SK-N-SH (cell line): Measurements from ENCODE around the gene COG2.

Experiments used
- EP300 ChIP-seq, 2 experiments: IDR thresholded peaks; 2 replicates each; pipeline versions ENCODE4 v1.4.0 to v1.6.1; 2012; ENCODE audit warnings: borderline replicate concordance in 1 of 2, low read depth in 1 of 2, low read length in 1 of 2
- EZH2phosphoT487 ChIP-seq: fragments of 200-600 bp; sonication (generic); IDR thresholded peaks from 2 replicates; pipeline ENCODE4 v1.6.1; 2017; ENCODE audit warnings: low read depth, mixed run types, mild to moderate bottlenecking, antibody characterized with exemption, moderate library complexity, borderline replicate concordance
- GATA2 ChIP-seq: sonication (generic); formaldehyde crosslinking; IDR thresholded peaks from 2 replicates; pipeline ENCODE4 v1.5.0; 2020; ENCODE audit warnings: mild to moderate bottlenecking, missing genetic modification reagents
- NRF1 ChIP-seq: IDR thresholded peaks from 2 replicates; pipeline ENCODE4 v1.6.1; 2012; ENCODE audit warnings: low read depth, mild to moderate bottlenecking, low read length
- POLR2AphosphoS5 ChIP-seq: IDR thresholded peaks from 2 replicates; pipeline ENCODE4 v1.6.1; 2012; ENCODE audit warnings: low read depth, low read length
- RAD21 ChIP-seq: IDR thresholded peaks from 2 replicates; pipeline ENCODE4 v1.6.1; 2012; ENCODE audit warnings: mild to moderate bottlenecking, low read length
- RFX5 ChIP-seq: IDR thresholded peaks from 2 replicates; pipeline ENCODE4 v1.6.1; 2012; ENCODE audit warnings: mild to moderate bottlenecking, improper control_type of control experiment, low read length
- TCF12 ChIP-seq: IDR thresholded peaks from 2 replicates; pipeline ENCODE4 v1.4.0; 2012
- YY1 ChIP-seq: IDR thresholded peaks from 2 replicates; pipeline ENCODE4 v1.4.0; 2012; ENCODE audit warnings: low read depth, mild to moderate bottlenecking
- TF ChIP-seq, protein P1 (sequence below): IDR thresholded peaks from 2 replicates; pipeline ENCODE4 v1.6.1; 2012; ENCODE audit warnings: mild to moderate bottlenecking, low read depth, low read length, moderate library complexity
- TF ChIP-seq, protein P2 (sequence below): fragments of 200-600 bp; sonication (generic); IDR thresholded peaks from 2 replicates; pipeline ENCODE4 v1.6.1; 2017; ENCODE audit warnings: antibody characterized with exemption, mild to moderate bottlenecking, moderate library complexity
- TF ChIP-seq, protein P3 (sequence below): IDR thresholded peaks from 2 replicates; pipeline ENCODE4 v1.4.0; 2012; ENCODE audit warnings: low read depth, borderline replicate concordance

- TF ChIP-seq, protein P1, sequence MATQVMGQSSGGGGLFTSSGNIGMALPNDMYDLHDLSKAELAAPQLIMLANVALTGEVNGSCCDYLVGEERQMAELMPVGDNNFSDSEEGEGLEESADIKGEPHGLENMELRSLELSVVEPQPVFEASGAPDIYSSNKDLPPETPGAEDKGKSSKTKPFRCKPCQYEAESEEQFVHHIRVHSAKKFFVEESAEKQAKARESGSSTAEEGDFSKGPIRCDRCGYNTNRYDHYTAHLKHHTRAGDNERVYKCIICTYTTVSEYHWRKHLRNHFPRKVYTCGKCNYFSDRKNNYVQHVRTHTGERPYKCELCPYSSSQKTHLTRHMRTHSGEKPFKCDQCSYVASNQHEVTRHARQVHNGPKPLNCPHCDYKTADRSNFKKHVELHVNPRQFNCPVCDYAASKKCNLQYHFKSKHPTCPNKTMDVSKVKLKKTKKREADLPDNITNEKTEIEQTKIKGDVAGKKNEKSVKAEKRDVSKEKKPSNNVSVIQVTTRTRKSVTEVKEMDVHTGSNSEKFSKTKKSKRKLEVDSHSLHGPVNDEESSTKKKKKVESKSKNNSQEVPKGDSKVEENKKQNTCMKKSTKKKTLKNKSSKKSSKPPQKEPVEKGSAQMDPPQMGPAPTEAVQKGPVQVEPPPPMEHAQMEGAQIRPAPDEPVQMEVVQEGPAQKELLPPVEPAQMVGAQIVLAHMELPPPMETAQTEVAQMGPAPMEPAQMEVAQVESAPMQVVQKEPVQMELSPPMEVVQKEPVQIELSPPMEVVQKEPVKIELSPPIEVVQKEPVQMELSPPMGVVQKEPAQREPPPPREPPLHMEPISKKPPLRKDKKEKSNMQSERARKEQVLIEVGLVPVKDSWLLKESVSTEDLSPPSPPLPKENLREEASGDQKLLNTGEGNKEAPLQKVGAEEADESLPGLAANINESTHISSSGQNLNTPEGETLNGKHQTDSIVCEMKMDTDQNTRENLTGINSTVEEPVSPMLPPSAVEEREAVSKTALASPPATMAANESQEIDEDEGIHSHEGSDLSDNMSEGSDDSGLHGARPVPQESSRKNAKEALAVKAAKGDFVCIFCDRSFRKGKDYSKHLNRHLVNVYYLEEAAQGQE: no peak
- TF ChIP-seq, protein P2, sequence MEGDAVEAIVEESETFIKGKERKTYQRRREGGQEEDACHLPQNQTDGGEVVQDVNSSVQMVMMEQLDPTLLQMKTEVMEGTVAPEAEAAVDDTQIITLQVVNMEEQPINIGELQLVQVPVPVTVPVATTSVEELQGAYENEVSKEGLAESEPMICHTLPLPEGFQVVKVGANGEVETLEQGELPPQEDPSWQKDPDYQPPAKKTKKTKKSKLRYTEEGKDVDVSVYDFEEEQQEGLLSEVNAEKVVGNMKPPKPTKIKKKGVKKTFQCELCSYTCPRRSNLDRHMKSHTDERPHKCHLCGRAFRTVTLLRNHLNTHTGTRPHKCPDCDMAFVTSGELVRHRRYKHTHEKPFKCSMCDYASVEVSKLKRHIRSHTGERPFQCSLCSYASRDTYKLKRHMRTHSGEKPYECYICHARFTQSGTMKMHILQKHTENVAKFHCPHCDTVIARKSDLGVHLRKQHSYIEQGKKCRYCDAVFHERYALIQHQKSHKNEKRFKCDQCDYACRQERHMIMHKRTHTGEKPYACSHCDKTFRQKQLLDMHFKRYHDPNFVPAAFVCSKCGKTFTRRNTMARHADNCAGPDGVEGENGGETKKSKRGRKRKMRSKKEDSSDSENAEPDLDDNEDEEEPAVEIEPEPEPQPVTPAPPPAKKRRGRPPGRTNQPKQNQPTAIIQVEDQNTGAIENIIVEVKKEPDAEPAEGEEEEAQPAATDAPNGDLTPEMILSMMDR: no peak
- TF ChIP-seq POLR2AphosphoS5: no peak
- no peak for TF ChIP-seq RFX5
- no peak for TF ChIP-seq YY1
- no peak for TF ChIP-seq GATA2
- no peak for TF ChIP-seq EZH2phosphoT487
- TF ChIP-seq, protein P3, sequence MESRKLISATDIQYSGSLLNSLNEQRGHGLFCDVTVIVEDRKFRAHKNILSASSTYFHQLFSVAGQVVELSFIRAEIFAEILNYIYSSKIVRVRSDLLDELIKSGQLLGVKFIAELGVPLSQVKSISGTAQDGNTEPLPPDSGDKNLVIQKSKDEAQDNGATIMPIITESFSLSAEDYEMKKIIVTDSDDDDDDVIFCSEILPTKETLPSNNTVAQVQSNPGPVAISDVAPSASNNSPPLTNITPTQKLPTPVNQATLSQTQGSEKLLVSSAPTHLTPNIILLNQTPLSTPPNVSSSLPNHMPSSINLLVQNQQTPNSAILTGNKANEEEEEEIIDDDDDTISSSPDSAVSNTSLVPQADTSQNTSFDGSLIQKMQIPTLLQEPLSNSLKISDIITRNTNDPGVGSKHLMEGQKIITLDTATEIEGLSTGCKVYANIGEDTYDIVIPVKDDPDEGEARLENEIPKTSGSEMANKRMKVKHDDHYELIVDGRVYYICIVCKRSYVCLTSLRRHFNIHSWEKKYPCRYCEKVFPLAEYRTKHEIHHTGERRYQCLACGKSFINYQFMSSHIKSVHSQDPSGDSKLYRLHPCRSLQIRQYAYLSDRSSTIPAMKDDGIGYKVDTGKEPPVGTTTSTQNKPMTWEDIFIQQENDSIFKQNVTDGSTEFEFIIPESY: no peak
- no peak for TF ChIP-seq NRF1
- no peak for TF ChIP-seq TCF12
- TF ChIP-seq RAD21: no peak
- no peak for TF ChIP-seq EP300 (IDR thresholded peaks at IDR 0.05; ENCODE audit: borderline replicate concordance in 1 of 2, low read depth in 1 of 2, low read length in 1 of 2)
Observed at GRCh38 chr1:230728710-230729392, 86.6 kb downstream of the COG2 start.
